Panc1 (cell line): ENCODE data around the gene TNFSF11. TPM values are rescaled to one million over a fixed set of nuclear protein-coding genes. Genes with fewer than 3 reads are reported as not detected.

Experiments used
- ATAC-seq: fragments of 200-7000 bp; cut with Tn5 transposase; 2 replicates; pipeline ENCODE4 v1.9.1; 2020; ENCODE audit warnings: mild to moderate bottlenecking, moderate library complexity
- BruUV-seq: library from RNA; stranded (reverse); fragments of 400-500 nt; replicated peaks from 2 replicates; lab custom pipeline; 2021; lab: Mats Ljungman, UMichigan
- CTCF ChIA-PET: fragments of 300-600 bp; sonication (Branson Sonifier 250); formaldehyde crosslinking; loops from one replicate; lab custom pipeline; 2022; ENCODE audit warnings: antibody characterized with exemption; lab: Charles Lee
- POLR2A ChIA-PET: fragments of 300-600 bp; sonication (Branson Sonifier 250); formaldehyde crosslinking; loops from one replicate; lab custom pipeline; 2022; ENCODE audit warnings: antibody characterized with exemption; lab: Charles Lee
- DNase-seq: peaks from one replicate; pipeline ENCODE4 v3.0.0-alpha.2; 2010; ENCODE audit warnings: low read depth, low spot score
- H3K27ac ChIP-seq: 2 replicates; pipeline ENCODE4 v1.5.1; 2011; ENCODE audit warnings: mild to moderate bottlenecking, low read length, inconsistent platforms
- H3K27me3 ChIP-seq: fragments of 200-500 bp; sonication (Bioruptor generic); 2 replicates; pipeline ENCODE4 v1.6.0; 2014; ENCODE audit warnings: low read length, inconsistent platforms; ENCODE audit not compliant: control insufficient read depth, insufficient read depth
- H3K36me3 ChIP-seq: fragments of 200-500 bp; sonication (Bioruptor generic); 2 replicates; pipeline ENCODE4 v1.5.1; 2014; ENCODE audit warnings: inconsistent platforms, mild to moderate bottlenecking, low read length, moderate library complexity; ENCODE audit not compliant: control insufficient read depth, insufficient read depth
- H3K4me1 ChIP-seq: 2 replicates; pipeline ENCODE4 v1.5.1; 2011; ENCODE audit warnings: inconsistent platforms, mild to moderate bottlenecking, low read length, moderate library complexity; ENCODE audit not compliant: control insufficient read depth, insufficient read depth
- H3K4me3 ChIP-seq, 2 experiments: 2 replicates each; pipeline ENCODE4 v1.5.1; 2011 to 2012; ENCODE audit warnings: low read depth in 2 of 2, low read length in 2 of 2, mild to moderate bottlenecking in 2 of 2, inconsistent platforms in 1 of 2, moderate library complexity in 1 of 2
- H3K9me3 ChIP-seq: fragments of 200-500 bp; sonication (Bioruptor generic); 2 replicates; pipeline ENCODE4 v1.5.1; 2014; ENCODE audit warnings: low read depth, mild to moderate bottlenecking, inconsistent platforms, low read length, moderate library complexity; ENCODE audit not compliant: control insufficient read depth, insufficient read depth
- POLR2AphosphoS5 ChIP-seq: IDR thresholded peaks from 2 replicates; pipeline ENCODE4 v1.6.1; 2012; ENCODE audit warnings: mild to moderate bottlenecking, low read depth, low read length, moderate library complexity
- SIN3A ChIP-seq: IDR thresholded peaks from 2 replicates; pipeline ENCODE4 v1.6.1; 2012; ENCODE audit warnings: low read depth, mild to moderate bottlenecking, low read length, moderate library complexity, borderline replicate concordance; ENCODE audit not compliant: insufficient read depth
- TCF7L2 ChIP-seq: IDR thresholded peaks from 2 replicates; pipeline ENCODE4 v1.6.1; 2011; ENCODE audit warnings: mild to moderate bottlenecking, low read depth, low read length, inconsistent platforms
- in situ Hi-C: cut with HindIII; loops from 2 replicates; pipeline ENCODE4 v1.10.0; 2016; ENCODE audit warnings: low sequenced_read_pairs, low pct_unique_long_range_greater_than_20kb
- intact Hi-C: fragments of 100-400 bp; cut with micrococcal nuclease; formaldehyde crosslinking; loops from one replicate; pipeline ENCODE4 v1.10.0; 2022; ENCODE audit not compliant: unreplicated experiment
- total RNA-seq: library from RNA; stranded (reverse); gene quantifications from one replicate; pipeline ENCODE4 v1.2.1, GENCODE V29; 2021; ENCODE audit not compliant: unreplicated experiment
- TF ChIP-seq, protein P1 (sequence below), 2 experiments: IDR thresholded peaks; 2 replicates each; pipeline ENCODE4 v1.6.1; 2011 to 2012; ENCODE audit warnings: low read depth in 2 of 2, control low read depth in 1 of 2, low read length in 1 of 2, mild to moderate bottlenecking in 1 of 2, moderate library complexity in 1 of 2; ENCODE audit not compliant: insufficient read depth in 1 of 2
- TF ChIP-seq, protein P2 (sequence below): fragments of 450-650 bp; IDR thresholded peaks from 2 replicates; pipeline ENCODE4 v1.5.1; 2017; ENCODE audit warnings: mild to moderate bottlenecking

TNFSF11 gene
- total RNA-seq, 1 experiment from 2014 or later, result not detected

DNA sequence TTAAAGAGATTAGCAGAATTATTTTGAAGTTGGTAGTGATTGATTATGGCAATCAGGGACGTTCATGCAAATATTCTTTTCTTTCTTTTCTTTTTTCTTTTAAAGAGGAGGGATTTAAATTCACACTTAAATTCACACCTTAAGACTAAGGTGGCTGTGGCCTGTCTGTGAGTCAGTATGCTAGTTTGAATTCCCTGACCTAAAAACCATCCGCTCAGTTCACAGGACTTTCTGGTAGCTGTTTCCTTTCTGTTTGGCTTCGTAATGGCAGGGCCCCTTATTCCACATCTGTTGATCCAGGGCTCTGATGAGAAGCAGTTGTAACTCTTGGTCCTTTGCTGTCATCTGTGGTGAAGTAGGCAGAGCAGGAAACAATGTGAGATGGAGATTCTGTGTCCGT is 7.5 kb downstream of the TNFSF11 start:
- ChIA-PET POLR2A (no interaction called here), CTCF (no interaction called here)
- ATAC-seq (no peak), DNase-seq (no peak)
- TF ChIP-seq, protein P1, sequence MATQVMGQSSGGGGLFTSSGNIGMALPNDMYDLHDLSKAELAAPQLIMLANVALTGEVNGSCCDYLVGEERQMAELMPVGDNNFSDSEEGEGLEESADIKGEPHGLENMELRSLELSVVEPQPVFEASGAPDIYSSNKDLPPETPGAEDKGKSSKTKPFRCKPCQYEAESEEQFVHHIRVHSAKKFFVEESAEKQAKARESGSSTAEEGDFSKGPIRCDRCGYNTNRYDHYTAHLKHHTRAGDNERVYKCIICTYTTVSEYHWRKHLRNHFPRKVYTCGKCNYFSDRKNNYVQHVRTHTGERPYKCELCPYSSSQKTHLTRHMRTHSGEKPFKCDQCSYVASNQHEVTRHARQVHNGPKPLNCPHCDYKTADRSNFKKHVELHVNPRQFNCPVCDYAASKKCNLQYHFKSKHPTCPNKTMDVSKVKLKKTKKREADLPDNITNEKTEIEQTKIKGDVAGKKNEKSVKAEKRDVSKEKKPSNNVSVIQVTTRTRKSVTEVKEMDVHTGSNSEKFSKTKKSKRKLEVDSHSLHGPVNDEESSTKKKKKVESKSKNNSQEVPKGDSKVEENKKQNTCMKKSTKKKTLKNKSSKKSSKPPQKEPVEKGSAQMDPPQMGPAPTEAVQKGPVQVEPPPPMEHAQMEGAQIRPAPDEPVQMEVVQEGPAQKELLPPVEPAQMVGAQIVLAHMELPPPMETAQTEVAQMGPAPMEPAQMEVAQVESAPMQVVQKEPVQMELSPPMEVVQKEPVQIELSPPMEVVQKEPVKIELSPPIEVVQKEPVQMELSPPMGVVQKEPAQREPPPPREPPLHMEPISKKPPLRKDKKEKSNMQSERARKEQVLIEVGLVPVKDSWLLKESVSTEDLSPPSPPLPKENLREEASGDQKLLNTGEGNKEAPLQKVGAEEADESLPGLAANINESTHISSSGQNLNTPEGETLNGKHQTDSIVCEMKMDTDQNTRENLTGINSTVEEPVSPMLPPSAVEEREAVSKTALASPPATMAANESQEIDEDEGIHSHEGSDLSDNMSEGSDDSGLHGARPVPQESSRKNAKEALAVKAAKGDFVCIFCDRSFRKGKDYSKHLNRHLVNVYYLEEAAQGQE (IDR thresholded peaks at IDR 0.05; ENCODE audit: insufficient read depth in 1 of 2, low read depth in 2 of 2, low read length in 1 of 2), result no peak
- TF ChIP-seq POLR2AphosphoS5 (no peak), SIN3A (no peak), TCF7L2 (no peak)
- TF ChIP-seq, protein P2, sequence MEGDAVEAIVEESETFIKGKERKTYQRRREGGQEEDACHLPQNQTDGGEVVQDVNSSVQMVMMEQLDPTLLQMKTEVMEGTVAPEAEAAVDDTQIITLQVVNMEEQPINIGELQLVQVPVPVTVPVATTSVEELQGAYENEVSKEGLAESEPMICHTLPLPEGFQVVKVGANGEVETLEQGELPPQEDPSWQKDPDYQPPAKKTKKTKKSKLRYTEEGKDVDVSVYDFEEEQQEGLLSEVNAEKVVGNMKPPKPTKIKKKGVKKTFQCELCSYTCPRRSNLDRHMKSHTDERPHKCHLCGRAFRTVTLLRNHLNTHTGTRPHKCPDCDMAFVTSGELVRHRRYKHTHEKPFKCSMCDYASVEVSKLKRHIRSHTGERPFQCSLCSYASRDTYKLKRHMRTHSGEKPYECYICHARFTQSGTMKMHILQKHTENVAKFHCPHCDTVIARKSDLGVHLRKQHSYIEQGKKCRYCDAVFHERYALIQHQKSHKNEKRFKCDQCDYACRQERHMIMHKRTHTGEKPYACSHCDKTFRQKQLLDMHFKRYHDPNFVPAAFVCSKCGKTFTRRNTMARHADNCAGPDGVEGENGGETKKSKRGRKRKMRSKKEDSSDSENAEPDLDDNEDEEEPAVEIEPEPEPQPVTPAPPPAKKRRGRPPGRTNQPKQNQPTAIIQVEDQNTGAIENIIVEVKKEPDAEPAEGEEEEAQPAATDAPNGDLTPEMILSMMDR, result no peak
- no peaks in the 10 kb centered on the region for H3K4me1 ChIP-seq
- intact Hi-C loops, result no loop called here
- in situ Hi-C loops, result no loop called here
- H3K27me3 ChIP-seq, result peaks cover 2% of the 10 kb centered on the region; the same call in 1 of the 2 replicates
- H3K27ac ChIP-seq, result no peak overlapping the region
- no TSS peak for BruUV-seq
- no peaks in the 10 kb centered on the region for H3K9me3 ChIP-seq
- H3K36me3 ChIP-seq, result no peaks in the 10 kb centered on the region
- no peak overlapping the region for H3K4me3 ChIP-seq

DNA sequence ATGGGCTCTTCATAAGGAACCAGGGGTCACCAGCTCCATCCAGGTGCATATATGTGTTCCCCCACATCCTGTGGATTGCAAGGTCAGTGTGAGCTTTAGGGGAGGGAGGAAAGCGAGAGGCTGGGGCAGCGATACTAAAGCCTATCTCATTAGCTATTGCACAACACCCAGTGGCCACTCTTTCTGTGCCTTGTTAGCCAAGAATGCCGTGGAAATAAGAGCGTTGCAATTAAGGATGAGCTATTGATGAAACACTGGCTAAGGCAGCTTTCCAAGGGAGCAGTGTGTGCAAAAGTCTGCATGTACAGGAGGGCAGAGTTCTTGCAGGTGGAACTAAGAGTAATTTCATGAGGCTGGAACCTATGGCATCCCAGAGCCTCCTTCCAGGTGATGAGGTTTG is 17.6 kb downstream of the TNFSF11 start:
- intact Hi-C loops (no loop called here), in situ Hi-C loops (no loop called here)
- Histone ChIP-seq H3K27ac (no peak overlapping the region), H3K27me3 (peaks cover 5% of the 10 kb centered on the region; the same call in 1 of the 2 replicates), H3K9me3 (no peaks in the 10 kb centered on the region), H3K4me1 (no peaks in the 10 kb centered on the region), H3K4me3 (no peak overlapping the region), H3K36me3 (no peaks in the 10 kb centered on the region)
- ChIA-PET CTCF (no interaction called here), POLR2A (no interaction called here)
- no peak for DNase-seq
- no TSS peak for BruUV-seq
- ATAC-seq, result no peak
- TF ChIP-seq SIN3A (no peak), POLR2AphosphoS5 (no peak), TCF7L2 (no peak)
- TF ChIP-seq, protein P1 (IDR thresholded peaks at IDR 0.05; ENCODE audit: insufficient read depth in 1 of 2, low read depth in 2 of 2, low read length in 1 of 2), result no peak
- TF ChIP-seq, protein P2, result no peak
